DMS53 treated with DMSO at 0.1 percent for 48 hours (cell line): ENCODE data around the gene SPOCK1.
"Not testable (repeated sequence)": the region's sequence is repeated elsewhere in the genome, so short reads cannot be mapped to it uniquely, and the experiment has no call there.

Experiments
- DNase-seq: peaks from one replicate; lab custom pipeline; 2025; ENCODE audit not compliant: unreplicated experiment; lab: John Stamatoyannopoulos, UW

SPOCK1 gene

GRCh38 chr5:137398751-137399150, 100.4 kb downstream of the SPOCK1 start:
- no peak for DNase-seq

- DNase-seq: no peak
Measured at GRCh38 chr5:137398154-137398553, 101.0 kb downstream of the SPOCK1 start.

- DNase-seq: peak; percentile 16
Measured at GRCh38 chr5:137395011-137395755, 103.9 kb downstream of the SPOCK1 start.

- DNase-seq: no peak
Measured at GRCh38 chr5:137394380-137394779, 104.7 kb downstream of the SPOCK1 start.

- DNase-seq: no peak
Measured at GRCh38 chr5:137393196-137393993, 105.7 kb downstream of the SPOCK1 start.

GRCh38 chr5:137392261-137392660, 106.9 kb downstream of the SPOCK1 start:
- DNase-seq: no peak

- not testable (repeated sequence) for DNase-seq
Measured at GRCh38 chr5:137391044-137391443, 108.1 kb downstream of the SPOCK1 start.

- DNase-seq: no peak
Measured at GRCh38 chr5:137389042-137389441, 110.1 kb downstream of the SPOCK1 start.

- DNase-seq: no peak
Measured at GRCh38 chr5:137385064-137385463, 114.1 kb downstream of the SPOCK1 start.

GRCh38 chr5:137383909-137384308, 115.2 kb downstream of the SPOCK1 start:
- no peak for DNase-seq

GRCh38 chr5:137381555-137381954, 117.6 kb downstream of the SPOCK1 start:
- DNase-seq: no peak

GRCh38 chr5:137379555-137380286, 119.4 kb downstream of the SPOCK1 start:
- no peak for DNase-seq

- DNase-seq: no peak
Measured at GRCh38 chr5:137375741-137376526, 123.2 kb downstream of the SPOCK1 start.

GRCh38 chr5:137374110-137374714, 124.9 kb downstream of the SPOCK1 start:
- no peak for DNase-seq

GRCh38 chr5:137372773-137373160, 126.4 kb downstream of the SPOCK1 start:
- DNase-seq: no peak

- no peak for DNase-seq
Measured at GRCh38 chr5:137372016-137372772, 126.9 kb downstream of the SPOCK1 start.

GRCh38 chr5:137370096-137371071, 128.7 kb downstream of the SPOCK1 start:
- no peak for DNase-seq

- no peak for DNase-seq
Measured at GRCh38 chr5:137368651-137369050, 130.5 kb downstream of the SPOCK1 start.

- no peak for DNase-seq
Measured at GRCh38 chr5:137367951-137368350, 131.2 kb downstream of the SPOCK1 start.
